ENCODE measurements around the gene SEC24D.

Gene SEC24D

DNA sequence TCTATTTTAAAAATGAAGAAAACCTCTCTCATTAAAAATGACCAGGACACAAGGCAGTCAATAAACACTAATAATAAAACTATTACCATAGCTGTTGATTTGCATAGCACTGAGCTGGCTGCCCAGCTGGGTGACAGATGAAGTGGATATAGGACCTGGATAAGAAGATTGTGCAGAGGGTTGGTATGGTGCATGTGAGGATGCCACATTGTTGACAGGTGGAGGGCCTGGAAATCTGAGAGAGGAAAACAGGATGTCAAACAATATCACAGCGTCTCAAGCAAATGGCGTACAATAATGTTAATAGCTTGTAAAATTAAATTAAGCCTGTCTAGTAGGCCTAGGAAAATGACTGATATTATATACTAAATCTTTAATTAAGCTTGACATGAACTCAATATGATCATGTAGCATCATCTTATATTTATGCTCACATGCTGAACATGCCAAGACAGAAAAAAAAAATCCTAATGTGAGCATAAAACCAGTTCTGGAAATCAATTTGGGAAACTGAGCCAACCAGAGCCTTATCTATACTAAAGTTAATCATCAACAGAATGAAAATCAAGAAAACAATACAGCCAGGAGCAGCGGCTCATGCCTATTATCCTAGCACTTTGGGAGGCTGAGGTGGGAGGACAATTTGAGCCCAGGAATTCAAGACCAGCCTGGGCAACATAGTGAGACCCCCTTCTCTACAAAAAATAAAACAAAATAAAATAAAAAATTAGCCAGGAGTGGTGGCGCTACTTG, 18.6 kb downstream of the SEC24D start:
- POLR2A ChIA-PET, result interaction anchor here (1.0 to 1.3 kb wide), 2 partner anchors 9 to 14 kb away, joined by 3 to 4 read pairs; no protein-coding TSS in a partner anchor
- CTCF ChIA-PET, result interaction anchor here (1.0 to 1.3 kb wide), 4 partner anchors 8 to 73 kb away, joined by 3 to 4 read pairs (median 4); no protein-coding TSS in a partner anchor
- H3K4me3 ChIP-seq (ENCODE audit: low read depth, low read length), result no peak overlapping the region
- no peak for DNase-seq (ENCODE audit: low read depth, low spot score)
- no peak for TF ChIP-seq CTCF (IDR thresholded peaks at IDR 0.05; ENCODE audit: insufficient read depth, low read length, missing control alignments)

GRCh38 chr4:118816538-118817177, 19.3 kb downstream of the SEC24D start:
- TF ChIP-seq CTCF (IDR thresholded peaks at IDR 0.05; ENCODE audit: insufficient read depth, low read length, missing control alignments), result no peak
- POLR2A ChIA-PET, result interaction anchor here (1.0 to 1.3 kb wide), 2 partner anchors 10 to 15 kb away, joined by 3 to 4 read pairs; no protein-coding TSS in a partner anchor
- CTCF ChIA-PET, result interaction anchor here (1.0 to 1.3 kb wide), 3 partner anchors 9 to 74 kb away, joined by 3 to 4 read pairs (median 3); no protein-coding TSS in a partner anchor
- DNase-seq (ENCODE audit: low read depth, low spot score), result no peak
- H3K4me3 ChIP-seq (ENCODE audit: low read depth, low read length), result no peak overlapping the region

GRCh38 chr4:118814891-118815290, 21.0 kb downstream of the SEC24D start:
- no peak overlapping the region for H3K4me3 ChIP-seq (ENCODE audit: low read depth, low read length)
- POLR2A ChIA-PET, result no interaction called here
- no peak for TF ChIP-seq CTCF (IDR thresholded peaks at IDR 0.05; ENCODE audit: insufficient read depth, low read length, missing control alignments)
- CTCF ChIA-PET, result interaction anchor here (1.2 to 2.8 kb wide), 2 partner anchors 40 to 51 kb away, joined by 3 to 9 read pairs; no protein-coding TSS in a partner anchor
- no peak for DNase-seq (ENCODE audit: low read depth, low spot score)

GRCh38 chr4:118814058-118814457, 21.9 kb downstream of the SEC24D start:
- POLR2A ChIA-PET, result interaction anchor here (0.8 kb wide), 1 partner anchor 12 kb away, joined by 5 read pairs; no protein-coding TSS in a partner anchor
- DNase-seq (ENCODE audit: low read depth, low spot score), result no peak

DNA sequence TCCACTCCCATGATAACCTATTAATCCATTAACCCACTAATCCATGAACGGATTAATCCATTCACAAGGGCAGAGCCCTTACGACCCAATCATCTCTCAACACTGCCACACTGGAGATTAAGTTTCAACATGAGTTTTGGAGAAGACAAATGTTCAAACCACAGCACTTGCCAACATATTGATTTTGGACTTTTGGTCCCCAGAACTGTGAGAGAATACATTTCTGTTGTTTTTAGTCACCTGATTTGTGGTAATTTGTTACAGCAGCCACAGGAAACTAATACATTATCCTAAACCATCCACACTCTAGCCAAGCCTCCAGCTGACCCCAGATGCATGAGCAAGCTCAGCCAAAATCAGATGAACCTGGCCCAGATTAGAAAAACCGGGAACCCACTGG, 22.4 kb downstream of the SEC24D start:
- H3K4me3 ChIP-seq (ENCODE audit: low read depth, low read length), result no peak overlapping the region
- CTCF ChIA-PET, result interaction anchor here (1.0 to 2.8 kb wide), 6 partner anchors 10 to 155 kb away, joined by 3 to 10 read pairs (median 4); no protein-coding TSS in a partner anchor
- TF ChIP-seq CTCF (IDR thresholded peaks at IDR 0.05; ENCODE audit: insufficient read depth, low read length, missing control alignments), result no peak
- POLR2A ChIA-PET, result interaction anchor here (0.7 to 0.8 kb wide), 2 partner anchors 12 to 21 kb away, joined by 3 to 5 read pairs; no protein-coding TSS in a partner anchor
- DNase-seq (ENCODE audit: low read depth, low spot score), result no peak

More at GRCh38 chr4:118814058-118814457, 21.9 kb downstream of the SEC24D start:
- no peak overlapping the region for H3K4me3 ChIP-seq (ENCODE audit: low read depth, low read length)
- CTCF ChIA-PET, result interaction anchor here (1.0 to 2.8 kb wide), 5 partner anchors 10 to 77 kb away, joined by 3 to 10 read pairs (median 4); no protein-coding TSS in a partner anchor
- no peak for TF ChIP-seq CTCF (IDR thresholded peaks at IDR 0.05; ENCODE audit: insufficient read depth, low read length, missing control alignments)

- DNase-seq (ENCODE audit: low read depth, low spot score), result no peak
- TF ChIP-seq CTCF (IDR thresholded peaks at IDR 0.05; ENCODE audit: insufficient read depth, low read length, missing control alignments), result no peak
- ChIA-PET CTCF (interaction anchor here (1.9 kb wide), 1 partner anchor 10 kb away, joined by 7 read pairs; no protein-coding TSS in a partner anchor), POLR2A (no interaction called here)
- H3K4me3 ChIP-seq (ENCODE audit: low read depth, low read length), result no peak overlapping the region
Observed at GRCh38 chr4:118811832-118812231, 24.1 kb downstream of the SEC24D start.
